ENCODE measurements around the gene MC4R.

Gene MC4R

DNA sequence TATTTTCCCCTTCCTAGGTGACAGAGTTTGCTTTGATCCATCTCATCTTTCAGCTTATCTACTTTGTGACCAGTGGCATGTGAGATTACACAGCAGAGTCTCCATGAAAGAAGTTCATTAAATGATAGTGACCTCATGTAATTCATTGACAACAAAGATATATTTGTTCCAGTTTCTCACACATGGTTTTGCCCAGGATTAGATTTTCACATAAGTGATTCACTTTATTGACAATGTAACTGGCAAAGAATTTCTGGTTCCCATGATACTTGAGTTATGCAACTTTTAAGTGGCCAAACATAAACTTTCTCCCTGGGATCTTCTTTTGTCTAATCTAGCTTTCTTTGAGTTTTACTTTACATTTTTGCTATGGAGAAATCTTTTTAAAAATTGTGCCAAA lies 50.0 kb downstream of the MC4R start:
- no peak for DNase-seq

All from activated T-cell treated with anti-CD3 and anti-CD28 coated beads for 4 hours (primary cell).